Renal pelvis (tissue), 4 donors: Measurements from ENCODE around the gene IL31. TPM values are rescaled to one million over a fixed set of nuclear protein-coding genes. Genes with fewer than 3 reads are reported as not detected.

Experiments
- DNase-seq: peaks from one replicate; pipeline ENCODE4 v3.0.0-alpha.2; 2013
- polyA plus RNA-seq, 3 donors: library from polyadenylated mRNA; unstranded; fragments of 120-200 nt; gene quantifications; one replicate each; pipeline ENCODE4 v1.2.1, GENCODE V29; 2013; ENCODE audit not compliant: insufficient read length in 3 of 3

The IL31 gene
- polyA plus RNA-seq, 3 donors, result not detected

DNA sequence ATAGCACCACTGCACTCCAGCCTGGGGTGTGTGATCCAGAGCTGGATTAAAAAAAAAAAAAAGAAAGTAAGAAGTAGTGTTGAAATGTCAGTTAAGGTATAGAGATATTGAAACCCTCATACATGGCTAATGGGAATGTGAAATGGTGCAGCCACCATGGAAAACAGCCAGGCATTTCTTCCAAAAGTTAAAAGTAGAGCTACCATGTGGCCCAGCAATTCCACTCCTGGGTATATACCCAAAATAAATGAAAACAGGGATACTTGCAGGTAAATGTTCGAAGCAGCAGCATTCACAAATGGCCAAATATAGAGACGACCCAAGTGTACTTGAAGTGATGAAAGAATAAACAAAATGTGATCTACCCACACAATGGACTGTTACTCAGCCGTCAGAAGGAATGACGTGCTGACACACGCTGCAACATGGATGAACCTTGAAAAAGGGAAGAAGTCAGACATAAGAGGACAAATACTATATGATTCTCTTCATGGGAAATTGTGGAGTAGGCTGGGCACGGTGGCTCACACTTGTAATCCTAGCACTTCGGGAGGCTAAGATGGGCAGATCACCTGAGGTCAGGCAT is 15.2 kb downstream of the IL31 start:
- no peak for DNase-seq

DNA sequence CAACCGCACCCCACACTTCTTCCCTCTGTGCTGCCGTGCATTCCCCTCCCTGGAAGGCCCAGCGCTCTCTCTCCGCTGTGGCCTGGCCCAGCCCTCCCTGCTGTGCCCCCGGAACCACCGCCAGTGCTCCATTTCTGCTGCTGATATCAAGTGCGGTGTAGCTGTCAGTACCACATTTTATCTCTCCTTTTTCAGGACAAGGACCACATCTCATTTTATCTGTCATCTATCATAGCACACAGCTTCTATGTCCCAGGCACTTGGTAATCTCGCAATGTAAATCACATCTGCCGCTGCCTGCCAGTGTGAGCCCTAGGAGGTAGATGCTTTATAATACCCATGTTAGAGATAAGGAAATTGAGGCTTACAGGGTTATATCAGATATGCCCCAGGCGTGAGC is 18.3 kb downstream of the IL31 start:
- no peak for DNase-seq

DNA sequence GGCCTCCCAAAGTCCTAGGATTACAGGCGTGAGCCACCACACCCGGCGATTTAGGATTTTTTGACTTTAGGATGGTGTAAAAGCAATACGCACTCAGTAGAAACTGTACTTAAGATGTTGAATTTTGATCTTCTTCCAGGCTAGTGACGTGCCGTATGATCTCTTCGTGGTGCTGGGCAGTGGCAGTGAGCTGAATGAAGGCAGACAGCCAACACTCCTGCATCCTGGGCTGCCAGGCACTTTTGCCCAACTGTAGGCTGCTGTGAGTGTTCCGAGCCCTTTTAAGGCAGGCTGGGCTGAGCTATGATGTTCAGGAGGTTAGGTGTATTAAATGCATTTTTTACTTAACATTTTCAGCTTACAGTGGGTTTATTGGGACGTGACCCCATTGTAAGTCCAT is 21.3 kb downstream of the IL31 start:
- DNase-seq, result no peak

DNA sequence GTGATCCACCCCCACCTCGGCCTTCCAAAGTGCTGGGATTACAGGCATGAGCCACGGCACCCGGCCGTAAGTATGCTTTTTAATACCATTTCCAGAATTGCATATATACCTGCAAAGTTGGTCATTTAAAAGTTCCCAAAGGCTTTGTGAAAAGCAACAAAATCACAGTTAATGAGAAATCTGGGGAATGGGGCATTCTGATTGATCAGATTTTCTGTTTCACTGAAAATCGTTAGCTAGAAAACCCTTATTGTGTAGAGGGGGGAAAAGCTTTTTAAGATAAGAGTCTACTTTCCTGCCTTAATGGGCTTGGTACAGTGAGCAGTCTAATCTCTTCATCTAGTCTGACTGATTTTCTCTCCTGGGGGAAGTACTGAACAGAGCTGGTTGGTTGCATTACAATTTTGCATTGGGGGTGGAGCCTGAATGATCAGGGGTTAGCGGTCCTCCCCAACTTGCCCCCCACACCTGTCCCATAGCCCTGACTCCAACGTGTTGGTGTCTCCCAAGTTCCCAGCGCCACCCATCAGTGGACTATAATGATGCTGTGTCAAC is 23.8 kb downstream of the IL31 start:
- no peak for DNase-seq

DNA sequence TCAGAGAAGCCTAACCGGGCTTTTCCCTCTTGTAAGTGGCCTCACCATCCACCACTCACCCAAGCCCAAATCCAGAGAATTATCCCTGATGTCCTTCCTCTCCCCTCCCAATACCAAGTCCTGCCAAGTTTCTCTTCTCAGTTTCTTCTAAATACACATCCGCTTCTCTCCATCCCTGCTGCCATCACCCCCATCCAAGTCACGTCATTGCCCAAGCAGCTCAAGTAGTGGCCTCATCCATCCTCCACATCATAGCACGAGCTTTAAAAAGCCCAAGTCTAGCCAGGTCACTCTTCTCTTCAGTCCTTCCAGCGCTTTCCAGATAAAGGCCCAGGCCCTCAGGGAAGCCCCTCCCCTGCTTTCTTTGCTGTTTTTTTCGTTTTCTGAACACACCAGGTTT is 25.4 kb downstream of the IL31 start:
- no peak for DNase-seq

DNA sequence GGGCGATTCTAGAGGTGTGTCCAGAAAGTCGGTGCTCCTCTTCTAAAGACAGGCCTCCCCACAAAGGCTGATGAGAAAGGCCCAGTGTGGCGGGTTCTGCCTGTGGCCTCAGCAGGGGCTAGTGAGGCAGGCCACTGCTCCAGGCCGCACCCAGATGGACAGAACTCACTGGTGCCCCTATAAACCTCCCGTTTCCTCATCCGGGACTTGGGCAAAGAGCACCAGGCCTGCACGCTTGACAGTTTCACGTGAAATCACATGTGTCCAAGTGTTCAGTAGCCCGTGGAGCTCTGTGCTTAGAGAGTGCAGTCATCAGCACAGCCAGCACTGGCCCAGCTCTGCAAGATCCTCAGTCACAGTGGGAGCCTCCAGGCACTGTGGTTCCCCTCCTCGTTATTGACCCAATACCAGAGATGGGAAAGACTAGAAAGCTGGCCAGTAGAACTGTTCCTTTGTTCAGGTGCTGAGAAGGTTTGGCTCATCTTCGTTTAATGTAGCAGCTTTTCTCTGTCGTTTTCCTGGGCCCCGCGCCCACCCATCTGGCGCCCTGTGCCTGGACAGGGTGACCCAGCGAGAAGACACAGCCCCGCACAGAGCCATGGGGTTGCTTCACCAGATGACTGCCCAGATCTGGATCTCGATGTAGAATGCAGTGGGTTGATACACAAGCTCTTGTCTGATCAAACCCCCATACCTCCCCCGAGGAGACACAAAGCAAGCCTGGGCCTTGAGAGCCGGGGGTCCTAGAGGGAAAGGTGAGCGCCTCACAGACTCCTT is 26.3 kb downstream of the IL31 start:
- no peak for DNase-seq

DNA sequence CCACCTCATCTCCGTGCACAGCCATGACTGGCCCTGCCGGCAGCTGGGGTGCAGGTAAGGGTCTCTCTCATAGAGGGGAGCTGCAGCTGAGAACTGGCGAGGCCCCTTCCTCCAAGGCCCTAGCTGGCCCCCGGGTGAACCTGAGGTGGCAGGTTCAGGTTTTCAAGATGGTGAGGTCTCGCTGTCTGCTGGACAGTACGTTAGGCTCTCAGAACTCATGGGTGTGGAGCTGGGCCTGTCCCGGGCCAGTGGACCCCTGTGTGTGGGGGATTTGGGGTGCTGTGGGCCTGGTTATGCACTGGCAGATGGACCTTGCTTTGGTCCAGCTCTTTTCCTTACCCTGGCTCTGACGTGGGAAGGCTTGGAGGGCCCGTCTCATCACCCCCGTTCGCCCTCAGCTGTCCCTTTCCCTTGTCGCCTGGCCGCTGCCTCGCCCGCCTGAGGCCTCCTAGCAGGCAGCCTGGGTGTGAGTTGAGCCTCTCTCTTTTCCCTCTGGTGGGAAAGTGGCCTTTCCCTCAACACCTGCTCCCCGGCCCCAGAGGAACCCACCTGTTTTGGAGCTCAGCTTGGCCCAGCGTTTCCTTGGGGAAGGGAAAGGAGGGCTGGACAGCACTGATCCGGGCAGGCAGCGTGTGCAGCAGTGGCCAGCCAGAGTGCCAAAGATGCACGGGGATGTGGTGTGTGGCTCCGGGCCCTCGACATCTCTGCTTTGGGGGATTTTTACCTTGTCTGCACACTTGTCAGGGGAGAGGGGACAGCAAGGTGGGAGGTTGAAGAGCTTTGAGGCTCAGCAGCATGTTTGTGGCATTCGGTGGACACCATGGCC is 28.3 kb downstream of the IL31 start:
- DNase-seq, result no peak

DNA sequence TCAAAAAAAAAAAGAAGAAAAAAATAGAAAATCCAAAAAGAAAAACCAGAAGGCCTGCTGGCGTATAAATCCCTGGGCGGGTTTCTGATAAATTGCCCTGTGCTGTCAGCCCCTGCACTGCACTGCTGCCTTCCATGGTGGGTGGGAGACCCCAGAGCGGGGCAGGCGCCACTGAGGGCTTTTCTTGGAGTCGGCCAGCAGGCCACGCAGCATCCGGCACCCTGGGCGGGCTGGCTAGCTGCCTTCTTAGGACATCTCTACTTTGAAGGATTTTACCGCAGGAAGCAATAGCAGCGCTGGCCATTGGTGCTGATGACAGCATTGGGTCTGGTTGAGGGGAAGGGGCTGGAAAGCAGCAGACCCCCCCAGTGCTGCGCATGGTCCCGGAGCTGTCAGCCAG is 29.1 kb downstream of the IL31 start:
- no peak for DNase-seq

DNA sequence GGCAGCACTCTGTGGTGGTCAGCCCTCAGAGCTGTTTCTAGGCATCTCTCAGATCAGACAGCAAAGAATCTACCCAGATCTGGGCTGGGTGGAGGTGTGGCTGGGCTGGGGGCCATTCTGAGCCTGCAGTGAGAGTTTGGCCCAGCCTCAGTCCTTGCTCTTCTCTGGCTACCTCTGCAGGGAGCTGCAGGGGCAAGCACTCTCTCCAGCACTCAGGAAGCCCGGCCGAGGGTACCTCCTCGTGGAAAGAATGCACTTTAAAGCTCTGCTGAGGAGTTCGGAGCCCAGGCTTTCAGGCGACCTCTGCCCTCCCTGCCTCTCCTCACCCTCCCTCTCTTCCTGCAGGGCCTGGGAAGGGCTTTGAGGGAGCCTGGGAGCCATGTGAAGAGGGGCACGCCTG is 31.2 kb downstream of the IL31 start:
- no peak for DNase-seq

DNA sequence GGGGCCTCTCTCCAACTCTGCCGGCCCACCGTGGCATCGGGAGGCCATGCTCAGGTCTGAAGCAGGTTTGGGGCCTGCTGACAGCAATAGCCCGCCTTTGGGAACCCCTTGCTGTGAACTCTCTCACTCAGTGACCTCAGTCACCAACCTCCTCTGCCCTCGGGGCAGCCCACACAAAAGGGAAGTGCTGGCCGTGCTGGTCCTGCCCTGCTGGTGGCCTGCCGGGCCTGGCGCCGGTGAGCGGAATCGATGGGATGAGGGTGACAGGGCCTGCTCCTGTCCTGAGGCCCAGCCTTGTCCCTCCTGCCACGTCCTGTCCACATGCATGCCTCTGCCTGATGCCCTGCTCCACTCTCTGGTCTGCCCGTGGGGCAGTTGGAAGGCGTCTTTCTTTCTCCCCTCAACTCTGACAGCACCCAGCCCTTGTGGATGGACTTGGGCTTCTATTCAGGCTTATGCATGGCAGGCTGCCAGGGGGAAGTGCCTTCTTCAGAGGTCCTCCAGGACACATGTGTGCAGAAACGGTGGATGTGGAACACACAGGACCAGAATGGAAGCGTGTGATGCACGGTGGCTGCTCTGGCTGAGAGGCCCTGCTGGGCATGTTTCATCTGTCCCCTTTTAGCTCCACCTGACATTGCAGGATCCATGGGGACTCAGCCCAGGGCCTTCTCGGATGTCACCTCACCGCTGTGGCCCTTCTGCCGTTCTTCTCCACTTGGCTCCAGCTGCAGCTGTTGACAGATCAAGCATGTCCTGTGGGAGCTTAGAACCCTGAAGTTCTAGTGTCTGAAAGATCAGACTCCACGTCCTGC is 31.9 kb downstream of the IL31 start:
- DNase-seq, result no peak

DNA sequence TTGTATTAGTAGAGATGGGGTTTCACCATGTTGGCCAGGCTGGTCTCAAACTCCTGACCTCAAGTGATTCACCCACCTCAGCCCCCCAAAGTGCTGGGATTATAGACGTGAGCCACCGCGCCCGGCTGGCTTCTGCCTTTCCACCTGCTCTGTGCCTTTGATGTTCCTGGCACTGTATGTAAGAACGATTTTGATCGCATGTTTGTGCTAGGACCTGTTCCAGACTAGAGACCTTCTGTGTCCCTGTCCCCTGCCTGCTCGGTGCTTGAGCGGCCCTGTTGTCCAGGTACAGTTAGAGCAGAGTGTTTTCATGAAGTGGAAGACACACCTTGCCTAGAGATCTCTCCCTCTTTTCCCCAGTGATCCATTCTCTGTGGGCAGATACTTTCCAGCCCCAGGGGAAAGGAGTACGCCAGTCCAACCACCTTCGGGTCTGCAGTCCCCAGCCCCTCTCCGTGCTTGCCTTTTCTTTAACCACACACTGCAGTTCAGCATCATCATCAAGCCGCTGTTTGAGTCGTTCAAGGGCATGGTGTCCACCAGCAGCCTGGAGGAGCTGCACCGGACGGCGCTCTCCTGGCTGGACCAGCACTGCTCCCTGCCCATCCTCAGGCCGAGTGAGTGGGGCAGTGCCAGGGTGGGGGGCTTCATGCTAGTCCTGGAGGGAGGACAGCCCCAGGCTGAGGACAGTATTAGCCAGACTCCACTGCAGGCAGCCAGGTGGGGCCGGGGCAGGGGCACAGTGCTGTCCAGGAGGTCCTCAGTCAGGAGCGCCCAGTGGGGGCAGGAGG is 33.4 kb downstream of the IL31 start:
- no peak for DNase-seq

DNA sequence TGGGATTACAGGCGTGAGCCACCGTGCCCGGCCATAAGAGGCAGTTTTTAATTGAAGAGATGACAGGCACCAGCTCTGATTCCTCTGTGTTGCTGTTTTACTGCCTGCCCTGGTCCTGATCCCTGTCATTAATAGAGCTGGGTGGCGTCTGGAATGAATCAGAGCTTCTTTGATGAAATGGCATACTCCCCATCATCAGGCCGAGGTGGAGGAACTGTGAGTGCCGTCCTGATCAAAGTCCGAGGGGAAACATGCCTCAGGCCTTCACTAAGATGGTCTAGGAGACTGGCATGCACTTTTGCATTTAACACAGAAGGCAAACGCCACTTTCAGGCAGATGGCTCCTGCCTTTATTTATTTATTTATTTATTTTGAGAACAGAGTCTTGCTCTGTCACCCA is 34.1 kb downstream of the IL31 start:
- no peak for DNase-seq

DNA sequence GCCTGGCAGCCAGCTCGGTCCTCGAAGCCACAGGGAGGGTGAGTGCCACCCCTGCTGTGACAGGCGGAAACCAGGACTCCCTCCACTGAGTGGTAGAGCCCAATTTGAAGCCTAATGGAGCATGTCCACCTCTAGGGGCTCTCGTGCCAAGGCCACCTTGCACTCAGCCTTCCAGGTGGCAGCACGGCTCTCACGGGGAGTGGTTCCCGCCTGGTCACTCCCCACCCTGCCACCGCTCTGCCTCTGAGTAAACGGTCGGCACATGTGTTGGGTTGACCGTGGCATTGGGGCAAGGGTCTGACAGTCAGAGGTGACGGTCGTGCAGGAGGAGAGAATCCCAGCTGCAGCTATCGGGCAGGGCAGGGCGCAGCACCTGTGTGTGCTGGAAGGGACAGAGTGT is 34.8 kb downstream of the IL31 start:
- no peak for DNase-seq

DNA sequence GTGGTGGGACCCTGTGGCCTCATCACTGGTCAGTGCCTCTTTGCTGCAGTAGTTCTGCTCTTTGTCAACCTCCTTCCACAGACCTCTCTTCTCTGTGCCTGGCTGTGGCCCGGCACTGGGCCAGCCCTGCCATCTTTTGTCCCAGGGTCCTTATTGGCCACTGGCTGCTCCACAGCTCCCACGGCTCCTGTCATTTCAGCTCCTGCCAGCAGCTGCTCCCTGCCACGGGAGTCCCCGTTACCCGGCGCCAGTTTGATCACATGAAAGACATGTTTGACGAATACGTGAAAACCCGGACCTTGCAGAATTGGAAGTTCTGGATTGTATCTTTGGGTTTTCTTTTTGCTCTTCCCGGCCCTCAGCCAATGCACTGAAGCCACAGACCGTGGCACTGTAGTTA is 35.4 kb downstream of the IL31 start:
- DNase-seq, result no peak

DNA sequence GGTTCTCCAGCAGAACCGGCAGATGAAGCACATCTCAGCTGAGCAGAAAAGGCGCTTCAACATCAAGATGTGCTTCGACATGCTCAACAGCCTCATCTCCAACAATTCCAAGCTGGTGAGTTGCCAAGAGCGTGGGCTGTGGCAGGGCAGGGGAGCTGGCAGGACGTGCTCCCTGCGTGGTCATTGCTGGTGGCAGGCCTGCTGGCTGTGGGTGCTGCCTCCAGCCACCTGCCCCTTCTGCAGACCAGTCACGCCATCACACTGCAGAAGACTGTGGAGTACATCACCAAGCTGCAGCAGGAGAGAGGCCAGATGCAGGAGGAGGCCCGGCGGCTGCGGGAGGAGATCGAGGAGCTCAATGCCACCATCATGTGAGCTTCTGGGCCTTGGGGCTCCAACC is 35.8 kb downstream of the IL31 start:
- no peak for DNase-seq

DNA sequence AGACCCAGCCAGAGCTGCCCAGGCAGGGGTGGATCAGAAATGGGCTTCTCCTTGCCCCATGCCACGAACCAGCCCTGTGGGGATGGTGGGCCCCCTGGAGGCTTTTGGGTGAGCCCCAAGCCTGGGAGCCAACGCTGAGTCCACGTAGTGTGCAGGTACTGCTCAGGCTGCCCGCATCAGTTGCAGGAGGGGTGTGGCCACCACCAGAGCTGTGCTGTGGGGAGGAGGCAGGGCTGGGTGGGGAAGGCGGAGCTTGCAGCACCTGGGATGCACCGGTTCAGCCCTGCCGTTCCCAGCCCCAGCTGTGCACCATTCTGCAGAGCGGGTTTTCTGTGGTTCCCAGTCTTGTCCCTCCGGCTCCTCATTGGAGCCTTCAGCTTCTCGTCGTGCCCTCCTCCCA is 36.3 kb downstream of the IL31 start:
- no peak for DNase-seq

DNA sequence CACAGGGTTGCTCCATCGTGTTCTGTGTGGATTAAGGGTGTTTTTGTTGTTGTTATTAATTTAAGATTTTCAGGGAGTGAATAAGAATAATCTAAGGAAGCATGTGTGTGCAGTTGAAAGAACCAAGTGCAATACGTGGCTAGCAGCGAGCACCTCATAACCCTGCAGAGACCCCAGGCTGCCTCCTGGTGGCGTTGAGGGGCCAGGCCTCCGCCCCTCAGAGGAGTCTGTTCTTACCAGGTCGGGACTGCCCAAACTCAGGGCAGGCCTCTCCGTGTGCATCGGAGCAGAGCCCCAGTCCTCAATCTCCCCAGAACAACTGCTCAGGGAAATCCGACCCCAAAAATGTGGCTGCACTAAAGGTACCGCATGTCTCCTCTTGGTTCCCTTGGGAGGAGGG is 36.8 kb downstream of the IL31 start:
- no peak for DNase-seq

DNA sequence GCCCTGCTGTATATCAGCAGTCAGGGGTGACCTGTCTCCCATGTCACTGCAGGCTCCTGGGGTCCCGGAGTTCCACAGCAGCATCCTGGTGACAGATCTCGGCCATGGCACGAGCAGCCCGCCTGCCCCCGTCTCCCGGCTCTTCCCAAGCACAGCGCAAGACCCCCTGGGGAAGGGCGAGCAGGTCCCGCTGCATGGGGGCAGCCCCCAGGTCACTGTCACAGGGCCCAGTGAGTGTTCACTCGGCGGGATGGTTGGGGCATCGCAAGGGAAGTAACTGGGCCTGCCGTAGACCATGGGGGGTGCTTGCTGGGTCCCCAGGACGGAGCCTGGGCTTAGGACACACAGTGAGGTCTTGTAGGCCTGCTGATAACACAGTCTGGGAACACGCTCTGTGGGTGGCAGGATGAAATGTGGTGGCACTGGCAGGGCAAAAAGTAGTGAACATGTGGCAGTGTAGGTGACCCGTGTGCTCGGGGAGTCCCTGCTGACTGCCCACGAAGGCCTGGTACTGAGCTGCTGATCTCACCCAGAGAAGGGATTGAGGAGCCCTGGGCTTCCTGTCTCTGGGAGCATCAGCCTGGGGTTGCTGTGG is 38.5 kb downstream of the IL31 start:
- no peak for DNase-seq

DNA sequence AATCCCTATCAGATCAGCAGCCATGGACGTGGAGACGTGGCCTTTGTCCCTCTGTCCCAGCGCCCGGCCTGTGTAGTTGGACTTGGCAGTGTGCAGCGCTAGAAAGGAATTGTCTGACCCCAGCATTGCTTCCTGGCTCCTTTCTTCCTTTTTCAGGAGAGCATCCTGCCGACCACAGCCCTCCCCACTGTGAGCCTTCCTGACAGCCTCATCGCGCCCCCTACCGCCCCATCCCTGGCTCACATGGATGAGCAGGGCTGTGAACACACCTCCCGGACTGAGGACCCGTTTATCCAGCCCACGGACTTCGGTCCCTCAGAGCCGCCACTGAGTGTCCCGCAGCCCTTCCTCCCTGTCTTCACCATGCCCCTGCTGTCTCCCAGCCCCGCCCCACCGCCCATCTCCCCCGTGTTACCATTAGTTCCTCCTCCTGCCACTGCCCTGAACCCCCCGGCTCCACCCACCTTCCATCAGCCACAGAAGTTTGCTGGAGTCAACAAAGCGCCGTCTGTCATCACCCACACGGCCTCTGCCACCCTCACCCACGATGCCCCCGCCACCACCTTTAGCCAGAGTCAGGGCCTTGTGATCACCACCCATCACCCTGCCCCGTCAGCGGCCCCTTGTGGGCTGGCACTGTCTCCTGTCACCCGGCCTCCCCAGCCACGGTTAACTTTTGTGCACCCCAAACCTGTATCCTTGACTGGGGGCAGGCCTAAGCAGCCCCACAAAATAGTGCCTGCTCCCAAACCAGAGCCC is 40.6 kb downstream of the IL31 start:
- no peak for DNase-seq

DNA sequence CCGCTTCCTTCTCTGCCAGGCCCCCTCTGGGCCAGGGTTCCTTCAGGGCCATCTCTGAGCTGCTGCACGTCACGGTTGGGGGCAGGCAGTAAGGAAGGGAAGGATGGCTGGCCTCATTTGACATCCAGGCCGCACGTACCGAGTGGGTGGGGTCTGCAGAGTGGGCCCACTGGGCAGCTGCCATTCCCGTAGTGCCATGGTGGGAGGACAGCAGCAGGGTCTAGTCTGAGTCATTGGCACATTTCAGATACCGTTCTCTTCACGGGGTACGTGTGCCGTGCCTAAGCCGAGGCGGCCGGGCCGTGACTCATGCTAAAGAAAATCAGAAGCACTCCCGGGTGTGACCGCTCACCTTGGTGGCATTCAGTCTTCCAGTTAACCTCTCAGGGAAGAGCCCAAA is 43.9 kb downstream of the IL31 start:
- DNase-seq, result no peak
